Measurements from ENCODE around the gene PROSER3.

DNA sequence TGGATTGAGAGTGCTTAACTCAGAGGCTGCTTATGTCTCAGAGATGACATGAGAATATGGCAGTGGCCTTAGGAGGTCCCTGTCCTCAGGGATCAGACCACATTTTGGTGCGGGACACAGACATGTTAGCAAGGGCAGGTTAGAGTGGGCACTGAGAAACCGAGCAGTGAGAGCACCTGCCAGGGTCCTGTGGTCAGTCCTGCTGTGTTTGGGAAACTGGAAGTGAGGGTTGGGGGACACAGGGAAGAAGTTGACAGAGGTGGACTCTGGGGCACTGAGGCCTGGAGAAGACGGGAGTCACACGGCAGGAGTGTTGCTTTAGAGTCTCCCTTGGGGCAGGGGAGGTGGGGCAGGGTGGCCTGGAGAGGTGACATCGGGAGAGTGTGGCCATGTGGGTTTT is 23.1 kb upstream of the PROSER3 start:
- TF ChIP-seq, protein P1, sequence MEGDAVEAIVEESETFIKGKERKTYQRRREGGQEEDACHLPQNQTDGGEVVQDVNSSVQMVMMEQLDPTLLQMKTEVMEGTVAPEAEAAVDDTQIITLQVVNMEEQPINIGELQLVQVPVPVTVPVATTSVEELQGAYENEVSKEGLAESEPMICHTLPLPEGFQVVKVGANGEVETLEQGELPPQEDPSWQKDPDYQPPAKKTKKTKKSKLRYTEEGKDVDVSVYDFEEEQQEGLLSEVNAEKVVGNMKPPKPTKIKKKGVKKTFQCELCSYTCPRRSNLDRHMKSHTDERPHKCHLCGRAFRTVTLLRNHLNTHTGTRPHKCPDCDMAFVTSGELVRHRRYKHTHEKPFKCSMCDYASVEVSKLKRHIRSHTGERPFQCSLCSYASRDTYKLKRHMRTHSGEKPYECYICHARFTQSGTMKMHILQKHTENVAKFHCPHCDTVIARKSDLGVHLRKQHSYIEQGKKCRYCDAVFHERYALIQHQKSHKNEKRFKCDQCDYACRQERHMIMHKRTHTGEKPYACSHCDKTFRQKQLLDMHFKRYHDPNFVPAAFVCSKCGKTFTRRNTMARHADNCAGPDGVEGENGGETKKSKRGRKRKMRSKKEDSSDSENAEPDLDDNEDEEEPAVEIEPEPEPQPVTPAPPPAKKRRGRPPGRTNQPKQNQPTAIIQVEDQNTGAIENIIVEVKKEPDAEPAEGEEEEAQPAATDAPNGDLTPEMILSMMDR (IDR thresholded peaks at IDR 0.05) = no peak
- TF ChIP-seq POLR2A (IDR thresholded peaks at IDR 0.05) = no peak

Data from adrenal gland (tissue), 5 donors.